WTC11 (cell line): ENCODE measurements around the gene LBHD2. TPM values are rescaled to one million over a fixed set of nuclear protein-coding genes. Genes with fewer than 3 reads are reported as not detected.

Experiments
- ATAC-seq: fragments of 200-7000 bp; cut with Tn5 transposase; 2 replicates; pipeline ENCODE4 v1.10.0; 2021; ENCODE audit warnings: mild to moderate bottlenecking, moderate library complexity
- CTCF ChIA-PET: fragments of 300-600 bp; sonication (Branson Sonifier 250); formaldehyde crosslinking; loops from one replicate; lab custom pipeline; 2021; ENCODE audit warnings: antibody characterized with exemption; lab: Charles Lee
- POLR2A ChIA-PET: fragments of 350-600 bp; sonication (Branson Sonifier 250); formaldehyde crosslinking; loops from one replicate; lab custom pipeline; 2021; ENCODE audit warnings: antibody characterized with exemption; lab: Charles Lee
- DNase-seq: peaks from one replicate; pipeline ENCODE4 v3.0.0; 2021; ENCODE audit warnings: low spot score
- H3K27ac Mint-ChIP-seq: 2 replicates; pipeline ENCODE4 v1.8.0; 2021; ENCODE audit warnings: mixed read lengths
- H3K27me3 Mint-ChIP-seq: 2 replicates; pipeline ENCODE4 v1.8.0; 2021; ENCODE audit warnings: low read depth, mild to moderate bottlenecking, moderate library complexity, mixed read lengths
- H3K36me3 Mint-ChIP-seq: 2 replicates; pipeline ENCODE4 v1.8.0; 2021; ENCODE audit warnings: mixed read lengths
- H3K4me1 Mint-ChIP-seq: 2 replicates; pipeline ENCODE4 v1.8.0; 2022; ENCODE audit warnings: mixed read lengths
- H3K4me3 Mint-ChIP-seq: 2 replicates; pipeline ENCODE4 v1.8.0; 2021; ENCODE audit warnings: mild to moderate bottlenecking, moderate library complexity, mixed read lengths
- H3K9me3 Mint-ChIP-seq: 2 replicates; pipeline ENCODE4 v1.8.0; 2021; ENCODE audit warnings: mixed read lengths
- ESRRA ChIP-seq: sonication (generic); formaldehyde crosslinking; IDR thresholded peaks from 2 replicates; pipeline ENCODE4 v1.8.1; 2022; ENCODE audit warnings: mild to moderate bottlenecking, missing genetic modification reagents, borderline replicate concordance
- ETV6 ChIP-seq: sonication (generic); formaldehyde crosslinking; IDR thresholded peaks from 2 replicates; pipeline ENCODE4 v1.8.1; 2022; ENCODE audit warnings: mild to moderate bottlenecking, missing genetic modification reagents
- GTF2I ChIP-seq: fragments of 250-450 bp; sonication (Bioruptor Pico); conservative IDR thresholded peaks from 2 replicates; pipeline ENCODE4 v1.4.0; 2021; ENCODE audit warnings: mild to moderate bottlenecking
- HMGA2 ChIP-seq: fragments of 250-450 bp; sonication (Bioruptor Pico); IDR thresholded peaks from 2 replicates; pipeline ENCODE4 v1.4.0; 2021; ENCODE audit warnings: mild to moderate bottlenecking, moderate library complexity
- MXD4 ChIP-seq: fragments of 250-450 bp; sonication (Bioruptor Pico); IDR thresholded peaks from 2 replicates; pipeline ENCODE4 v1.8.0; 2021; ENCODE audit warnings: mild to moderate bottlenecking, moderate library complexity, borderline replicate concordance
- RELA ChIP-seq: sonication (generic); formaldehyde crosslinking; IDR thresholded peaks from 2 replicates; pipeline ENCODE4 v1.8.1; 2022; ENCODE audit warnings: missing genetic modification reagents, mild to moderate bottlenecking, borderline replicate concordance
- RORB ChIP-seq: fragments of 250-450 bp; sonication (Bioruptor Pico); IDR thresholded peaks from 2 replicates; pipeline ENCODE4 v1.9.0; 2021; ENCODE audit warnings: mild to moderate bottlenecking
- TCF7 ChIP-seq: sonication (generic); formaldehyde crosslinking; IDR thresholded peaks from 2 replicates; pipeline ENCODE4 v1.8.0; 2022; ENCODE audit warnings: mild to moderate bottlenecking, low read depth, missing genetic modification reagents, moderate library complexity
- TEAD1 ChIP-seq: sonication (generic); formaldehyde crosslinking; IDR thresholded peaks from 2 replicates; pipeline ENCODE4 v1.8.0; 2022; ENCODE audit warnings: mild to moderate bottlenecking, missing genetic modification reagents
- TP53 ChIP-seq: sonication (generic); formaldehyde crosslinking; IDR thresholded peaks from 2 replicates; pipeline ENCODE4 v1.8.1; 2023; ENCODE audit warnings: mild to moderate bottlenecking, missing genetic modification reagents
- ZNF671 ChIP-seq: fragments of 250-450 bp; sonication (Bioruptor Pico); IDR thresholded peaks from 2 replicates; pipeline ENCODE4 v1.8.0; 2021; ENCODE audit warnings: mild to moderate bottlenecking
- total RNA-seq: library from RNA; stranded (reverse); gene quantifications from 3 replicates; pipeline ENCODE4 v1.2.3, GENCODE V29; 2021
- TF ChIP-seq, protein P1 (sequence below): fragments of 250-450 bp; sonication (Bioruptor Pico); conservative IDR thresholded peaks from 2 replicates; pipeline ENCODE4 v1.9.0; 2021; ENCODE audit warnings: mild to moderate bottlenecking
- TF ChIP-seq, protein P2 (sequence below): fragments of 200-600 bp; IDR thresholded peaks from 2 replicates; pipeline ENCODE4 v1.8.0; 2022; ENCODE audit warnings: antibody characterized with exemption
- TF ChIP-seq, protein P3 (sequence below): sonication (generic); formaldehyde crosslinking; IDR thresholded peaks from 2 replicates; pipeline ENCODE4 v1.8.1; 2022; ENCODE audit warnings: low read depth, mild to moderate bottlenecking, moderate library complexity, missing genetic modification reagents, borderline replicate concordance
- TF ChIP-seq, protein P4 (sequence below): sonication (generic); formaldehyde crosslinking; IDR thresholded peaks from 2 replicates; pipeline ENCODE4 v1.8.1; 2022; ENCODE audit warnings: missing genetic modification reagents, borderline replicate concordance
- TF ChIP-seq, protein P5 (sequence below): sonication (generic); formaldehyde crosslinking; conservative IDR thresholded peaks from 2 replicates; pipeline ENCODE4 v1.8.1; 2023; ENCODE audit warnings: mild to moderate bottlenecking, low read depth, missing genetic modification reagents, moderate library complexity
- TF ChIP-seq, protein P6 (sequence below): sonication (generic); formaldehyde crosslinking; IDR thresholded peaks from 2 replicates; pipeline ENCODE4 v1.8.0; 2023; ENCODE audit warnings: missing genetic modification reagents, mild to moderate bottlenecking, borderline replicate concordance

The LBHD2 gene
- total RNA-seq, 1 experiment from 2014 or later, result not detected

DNA sequence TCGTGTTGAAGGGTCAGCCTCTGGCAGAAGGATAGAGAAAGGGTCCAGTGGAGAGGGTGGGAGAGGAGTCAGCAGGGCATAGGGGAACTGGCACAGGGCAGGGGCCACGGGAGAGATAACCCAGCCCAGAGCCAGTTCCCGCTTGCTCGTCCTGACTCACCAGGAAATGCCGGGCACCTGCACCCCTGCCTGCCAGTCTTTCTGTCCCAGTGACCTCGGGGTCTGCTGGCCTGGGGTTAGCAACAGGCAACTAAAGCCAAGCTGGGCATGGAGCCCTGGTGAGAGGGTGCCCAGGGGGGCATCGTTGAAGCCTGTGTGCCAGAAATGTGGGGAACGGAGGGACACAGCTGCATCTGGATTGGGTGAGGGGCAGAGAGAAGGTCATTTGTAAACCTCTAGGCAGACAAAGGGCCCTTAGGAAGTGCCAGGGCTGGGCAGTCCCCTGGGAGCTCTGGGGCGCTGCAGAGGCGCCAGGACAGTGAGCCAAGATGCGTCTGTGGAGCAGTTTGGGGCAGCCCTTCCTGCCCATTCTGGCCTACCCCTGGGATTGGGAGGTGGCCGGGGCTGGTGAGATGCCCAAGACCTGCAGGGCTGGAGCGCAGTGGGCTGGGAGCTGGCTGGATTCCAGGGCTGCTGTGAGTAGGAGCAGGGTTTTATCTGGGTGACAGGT, 44.8 kb downstream of the LBHD2 start:
- ChIA-PET CTCF (interaction anchor here (2.5 to 12.3 kb wide), 3 partner anchors 12 to 153 kb away, joined by 11 to 199 read pairs (median 20); no protein-coding TSS in a partner anchor), POLR2A (no interaction called here)
- Mint-ChIP-seq H3K27ac (no peak overlapping the region), H3K36me3 (peaks cover 5% of the 10 kb centered on the region; the same call in 1 of the 2 replicates), H3K4me3 (no peak overlapping the region), H3K4me1 (peaks cover 20% of the 10 kb centered on the region), H3K9me3 (no peaks in the 10 kb centered on the region), H3K27me3 (peaks cover 40% of the 10 kb centered on the region)
- TF ChIP-seq MXD4 (CRISPR knock-in tag), result no peak
- TF ChIP-seq, protein P1, sequence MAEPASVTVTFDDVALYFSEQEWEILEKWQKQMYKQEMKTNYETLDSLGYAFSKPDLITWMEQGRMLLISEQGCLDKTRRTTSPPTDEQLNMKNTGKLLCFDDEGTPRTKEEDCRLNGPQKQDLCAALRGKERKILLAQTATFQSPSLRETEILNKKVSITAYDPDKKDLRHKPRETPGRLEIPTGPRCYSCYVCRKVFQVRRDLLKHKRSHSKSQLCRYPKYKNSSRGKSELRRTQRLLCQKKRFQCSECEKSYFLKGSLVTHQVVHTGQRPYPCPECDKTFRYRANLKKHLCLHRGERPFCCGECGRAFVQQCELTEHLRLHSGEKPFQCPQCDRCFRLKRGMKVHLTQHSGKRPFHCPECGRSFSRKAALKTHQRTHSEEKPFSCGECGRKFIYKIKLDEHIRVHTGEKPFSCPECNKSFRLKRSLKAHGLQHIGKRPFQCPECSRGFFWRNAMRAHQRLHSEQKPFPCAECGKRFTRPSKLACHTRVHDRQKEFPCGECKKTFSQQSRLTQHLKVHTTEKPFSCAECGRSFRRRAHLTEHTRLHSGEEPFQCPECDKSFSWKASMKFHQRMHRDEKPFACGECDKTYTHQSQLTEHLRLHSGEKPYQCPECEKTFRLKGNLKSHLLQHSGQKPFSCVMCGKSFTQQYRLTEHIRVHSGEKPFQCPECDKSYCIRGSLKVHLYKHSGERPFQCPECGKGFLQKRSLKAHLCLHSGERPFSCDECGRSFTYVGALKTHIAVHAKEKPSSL (CRISPR knock-in tag), result no peak
- no peak for TF ChIP-seq TP53
- TF ChIP-seq ESRRA (CRISPR knock-in tag), result no peak
- TF ChIP-seq, protein P2, sequence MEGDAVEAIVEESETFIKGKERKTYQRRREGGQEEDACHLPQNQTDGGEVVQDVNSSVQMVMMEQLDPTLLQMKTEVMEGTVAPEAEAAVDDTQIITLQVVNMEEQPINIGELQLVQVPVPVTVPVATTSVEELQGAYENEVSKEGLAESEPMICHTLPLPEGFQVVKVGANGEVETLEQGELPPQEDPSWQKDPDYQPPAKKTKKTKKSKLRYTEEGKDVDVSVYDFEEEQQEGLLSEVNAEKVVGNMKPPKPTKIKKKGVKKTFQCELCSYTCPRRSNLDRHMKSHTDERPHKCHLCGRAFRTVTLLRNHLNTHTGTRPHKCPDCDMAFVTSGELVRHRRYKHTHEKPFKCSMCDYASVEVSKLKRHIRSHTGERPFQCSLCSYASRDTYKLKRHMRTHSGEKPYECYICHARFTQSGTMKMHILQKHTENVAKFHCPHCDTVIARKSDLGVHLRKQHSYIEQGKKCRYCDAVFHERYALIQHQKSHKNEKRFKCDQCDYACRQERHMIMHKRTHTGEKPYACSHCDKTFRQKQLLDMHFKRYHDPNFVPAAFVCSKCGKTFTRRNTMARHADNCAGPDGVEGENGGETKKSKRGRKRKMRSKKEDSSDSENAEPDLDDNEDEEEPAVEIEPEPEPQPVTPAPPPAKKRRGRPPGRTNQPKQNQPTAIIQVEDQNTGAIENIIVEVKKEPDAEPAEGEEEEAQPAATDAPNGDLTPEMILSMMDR, result no peak
- no peak for TF ChIP-seq RORB
- no peak for TF ChIP-seq RELA (CRISPR knock-in tag)
- TF ChIP-seq, protein P3, sequence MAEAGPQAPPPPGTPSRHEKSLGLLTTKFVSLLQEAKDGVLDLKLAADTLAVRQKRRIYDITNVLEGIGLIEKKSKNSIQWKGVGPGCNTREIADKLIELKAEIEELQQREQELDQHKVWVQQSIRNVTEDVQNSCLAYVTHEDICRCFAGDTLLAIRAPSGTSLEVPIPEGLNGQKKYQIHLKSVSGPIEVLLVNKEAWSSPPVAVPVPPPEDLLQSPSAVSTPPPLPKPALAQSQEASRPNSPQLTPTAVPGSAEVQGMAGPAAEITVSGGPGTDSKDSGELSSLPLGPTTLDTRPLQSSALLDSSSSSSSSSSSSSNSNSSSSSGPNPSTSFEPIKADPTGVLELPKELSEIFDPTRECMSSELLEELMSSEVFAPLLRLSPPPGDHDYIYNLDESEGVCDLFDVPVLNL (CRISPR knock-in tag), result no peak
- TF ChIP-seq, protein P4, sequence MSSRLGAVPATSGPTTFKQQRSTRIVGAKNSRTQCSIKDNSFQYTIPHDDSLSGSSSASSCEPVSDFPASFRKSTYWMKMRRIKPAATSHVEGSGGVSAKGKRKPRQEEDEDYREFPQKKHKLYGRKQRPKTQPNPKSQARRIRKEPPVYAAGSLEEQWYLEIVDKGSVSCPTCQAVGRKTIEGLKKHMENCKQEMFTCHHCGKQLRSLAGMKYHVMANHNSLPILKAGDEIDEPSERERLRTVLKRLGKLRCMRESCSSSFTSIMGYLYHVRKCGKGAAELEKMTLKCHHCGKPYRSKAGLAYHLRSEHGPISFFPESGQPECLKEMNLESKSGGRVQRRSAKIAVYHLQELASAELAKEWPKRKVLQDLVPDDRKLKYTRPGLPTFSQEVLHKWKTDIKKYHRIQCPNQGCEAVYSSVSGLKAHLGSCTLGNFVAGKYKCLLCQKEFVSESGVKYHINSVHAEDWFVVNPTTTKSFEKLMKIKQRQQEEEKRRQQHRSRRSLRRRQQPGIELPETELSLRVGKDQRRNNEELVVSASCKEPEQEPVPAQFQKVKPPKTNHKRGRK (CRISPR knock-in tag), result no peak
- no peak for TF ChIP-seq HMGA2 (CRISPR knock-in tag)
- TF ChIP-seq ZNF671, result no peak
- DNase-seq (no peak), ATAC-seq (no peak)

DNA sequence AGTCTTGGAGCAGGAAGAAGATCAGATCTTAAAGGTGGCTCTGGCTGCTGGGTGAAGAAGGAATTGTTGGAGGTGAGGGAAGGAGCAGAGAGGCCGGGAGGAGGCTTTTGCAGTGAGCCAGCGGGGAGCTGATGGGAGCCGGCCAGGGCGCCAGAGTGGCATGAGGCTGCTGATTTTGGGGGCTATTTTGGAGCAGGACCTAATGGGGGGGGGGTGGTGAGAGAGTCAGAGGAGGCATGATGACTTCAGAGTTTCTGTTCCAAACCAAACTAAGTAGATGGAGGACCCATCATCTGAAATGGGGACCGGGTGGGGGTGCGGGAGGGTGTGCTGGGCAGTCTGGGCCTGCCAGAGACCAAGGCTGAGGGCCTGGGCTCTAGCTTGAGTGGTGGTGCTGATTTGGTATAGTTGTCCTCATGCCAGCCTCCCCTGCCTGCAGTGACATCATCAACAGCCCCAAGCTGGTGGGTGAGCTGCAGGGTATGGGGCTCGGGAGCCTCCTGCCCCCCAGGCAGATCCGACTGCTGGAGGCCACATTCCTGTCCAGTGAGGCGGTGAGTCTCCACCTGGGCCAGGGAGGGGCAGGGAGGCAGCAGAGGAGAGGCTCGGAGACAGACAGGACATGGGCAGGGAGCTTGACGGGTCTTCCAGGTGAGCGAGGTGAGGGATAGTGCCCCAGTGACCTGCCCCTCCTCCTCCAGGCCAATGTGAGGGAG, 45.4 kb downstream of the LBHD2 start:
- Mint-ChIP-seq H3K4me1 (peaks cover 15% of the 10 kb centered on the region), H3K27ac (no peak overlapping the region), H3K36me3 (peaks cover 5% of the 10 kb centered on the region; the same call in 1 of the 2 replicates), H3K27me3 (peaks cover 33% of the 10 kb centered on the region), H3K9me3 (no peaks in the 10 kb centered on the region), H3K4me3 (no peak overlapping the region)
- ChIA-PET CTCF (interaction anchor here (0.5 to 12.3 kb wide), 3 partner anchors 11 to 143 kb away, joined by 4 to 199 read pairs (median 20); no protein-coding TSS in a partner anchor), POLR2A (no interaction called here)
- DNase-seq (no peak), ATAC-seq (no peak)
- no peak for TF ChIP-seq ETV6
- TF ChIP-seq, protein P5, sequence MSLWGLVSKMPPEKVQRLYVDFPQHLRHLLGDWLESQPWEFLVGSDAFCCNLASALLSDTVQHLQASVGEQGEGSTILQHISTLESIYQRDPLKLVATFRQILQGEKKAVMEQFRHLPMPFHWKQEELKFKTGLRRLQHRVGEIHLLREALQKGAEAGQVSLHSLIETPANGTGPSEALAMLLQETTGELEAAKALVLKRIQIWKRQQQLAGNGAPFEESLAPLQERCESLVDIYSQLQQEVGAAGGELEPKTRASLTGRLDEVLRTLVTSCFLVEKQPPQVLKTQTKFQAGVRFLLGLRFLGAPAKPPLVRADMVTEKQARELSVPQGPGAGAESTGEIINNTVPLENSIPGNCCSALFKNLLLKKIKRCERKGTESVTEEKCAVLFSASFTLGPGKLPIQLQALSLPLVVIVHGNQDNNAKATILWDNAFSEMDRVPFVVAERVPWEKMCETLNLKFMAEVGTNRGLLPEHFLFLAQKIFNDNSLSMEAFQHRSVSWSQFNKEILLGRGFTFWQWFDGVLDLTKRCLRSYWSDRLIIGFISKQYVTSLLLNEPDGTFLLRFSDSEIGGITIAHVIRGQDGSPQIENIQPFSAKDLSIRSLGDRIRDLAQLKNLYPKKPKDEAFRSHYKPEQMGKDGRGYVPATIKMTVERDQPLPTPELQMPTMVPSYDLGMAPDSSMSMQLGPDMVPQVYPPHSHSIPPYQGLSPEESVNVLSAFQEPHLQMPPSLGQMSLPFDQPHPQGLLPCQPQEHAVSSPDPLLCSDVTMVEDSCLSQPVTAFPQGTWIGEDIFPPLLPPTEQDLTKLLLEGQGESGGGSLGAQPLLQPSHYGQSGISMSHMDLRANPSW (CRISPR knock-in tag), result no peak
- TF ChIP-seq GTF2I (CRISPR knock-in tag), result no peak
- no peak for TF ChIP-seq TEAD1 (CRISPR knock-in tag)
- TF ChIP-seq, protein P6, sequence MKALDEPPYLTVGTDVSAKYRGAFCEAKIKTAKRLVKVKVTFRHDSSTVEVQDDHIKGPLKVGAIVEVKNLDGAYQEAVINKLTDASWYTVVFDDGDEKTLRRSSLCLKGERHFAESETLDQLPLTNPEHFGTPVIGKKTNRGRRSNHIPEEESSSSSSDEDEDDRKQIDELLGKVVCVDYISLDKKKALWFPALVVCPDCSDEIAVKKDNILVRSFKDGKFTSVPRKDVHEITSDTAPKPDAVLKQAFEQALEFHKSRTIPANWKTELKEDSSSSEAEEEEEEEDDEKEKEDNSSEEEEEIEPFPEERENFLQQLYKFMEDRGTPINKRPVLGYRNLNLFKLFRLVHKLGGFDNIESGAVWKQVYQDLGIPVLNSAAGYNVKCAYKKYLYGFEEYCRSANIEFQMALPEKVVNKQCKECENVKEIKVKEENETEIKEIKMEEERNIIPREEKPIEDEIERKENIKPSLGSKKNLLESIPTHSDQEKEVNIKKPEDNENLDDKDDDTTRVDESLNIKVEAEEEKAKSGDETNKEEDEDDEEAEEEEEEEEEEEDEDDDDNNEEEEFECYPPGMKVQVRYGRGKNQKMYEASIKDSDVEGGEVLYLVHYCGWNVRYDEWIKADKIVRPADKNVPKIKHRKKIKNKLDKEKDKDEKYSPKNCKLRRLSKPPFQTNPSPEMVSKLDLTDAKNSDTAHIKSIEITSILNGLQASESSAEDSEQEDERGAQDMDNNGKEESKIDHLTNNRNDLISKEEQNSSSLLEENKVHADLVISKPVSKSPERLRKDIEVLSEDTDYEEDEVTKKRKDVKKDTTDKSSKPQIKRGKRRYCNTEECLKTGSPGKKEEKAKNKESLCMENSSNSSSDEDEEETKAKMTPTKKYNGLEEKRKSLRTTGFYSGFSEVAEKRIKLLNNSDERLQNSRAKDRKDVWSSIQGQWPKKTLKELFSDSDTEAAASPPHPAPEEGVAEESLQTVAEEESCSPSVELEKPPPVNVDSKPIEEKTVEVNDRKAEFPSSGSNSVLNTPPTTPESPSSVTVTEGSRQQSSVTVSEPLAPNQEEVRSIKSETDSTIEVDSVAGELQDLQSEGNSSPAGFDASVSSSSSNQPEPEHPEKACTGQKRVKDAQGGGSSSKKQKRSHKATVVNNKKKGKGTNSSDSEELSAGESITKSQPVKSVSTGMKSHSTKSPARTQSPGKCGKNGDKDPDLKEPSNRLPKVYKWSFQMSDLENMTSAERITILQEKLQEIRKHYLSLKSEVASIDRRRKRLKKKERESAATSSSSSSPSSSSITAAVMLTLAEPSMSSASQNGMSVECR, result no peak
- no peak for TF ChIP-seq TCF7
